ENCODE measurements around the gene HOXC6. TPM values are rescaled to one million over a fixed set of nuclear protein-coding genes. Genes with fewer than 3 reads are reported as not detected.

HOXC6 gene
- total and polyA plus RNA-seq, 10 of the 15 experiments (the other 5 are each of a cell fraction or from before 2014, with no cell fraction given): 0.02 to 0.55 (median 0.45) TPM; not detected in 4

- TF ChIP-seq, protein P1, sequence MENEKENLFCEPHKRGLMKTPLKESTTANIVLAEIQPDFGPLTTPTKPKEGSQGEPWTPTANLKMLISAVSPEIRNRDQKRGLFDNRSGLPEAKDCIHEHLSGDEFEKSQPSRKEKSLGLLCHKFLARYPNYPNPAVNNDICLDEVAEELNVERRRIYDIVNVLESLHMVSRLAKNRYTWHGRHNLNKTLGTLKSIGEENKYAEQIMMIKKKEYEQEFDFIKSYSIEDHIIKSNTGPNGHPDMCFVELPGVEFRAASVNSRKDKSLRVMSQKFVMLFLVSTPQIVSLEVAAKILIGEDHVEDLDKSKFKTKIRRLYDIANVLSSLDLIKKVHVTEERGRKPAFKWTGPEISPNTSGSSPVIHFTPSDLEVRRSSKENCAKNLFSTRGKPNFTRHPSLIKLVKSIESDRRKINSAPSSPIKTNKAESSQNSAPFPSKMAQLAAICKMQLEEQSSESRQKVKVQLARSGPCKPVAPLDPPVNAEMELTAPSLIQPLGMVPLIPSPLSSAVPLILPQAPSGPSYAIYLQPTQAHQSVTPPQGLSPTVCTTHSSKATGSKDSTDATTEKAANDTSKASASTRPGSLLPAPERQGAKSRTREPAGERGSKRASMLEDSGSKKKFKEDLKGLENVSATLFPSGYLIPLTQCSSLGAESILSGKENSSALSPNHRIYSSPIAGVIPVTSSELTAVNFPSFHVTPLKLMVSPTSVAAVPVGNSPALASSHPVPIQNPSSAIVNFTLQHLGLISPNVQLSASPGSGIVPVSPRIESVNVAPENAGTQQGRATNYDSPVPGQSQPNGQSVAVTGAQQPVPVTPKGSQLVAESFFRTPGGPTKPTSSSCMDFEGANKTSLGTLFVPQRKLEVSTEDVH (IDR thresholded peaks at IDR 0.05; ENCODE audit: low read depth, partially characterized antibody): no peak
- TF ChIP-seq CHD1 (IDR thresholded peaks at IDR 0.05; ENCODE audit: low read depth, low read length) (no peak), ZBTB40 (IDR thresholded peaks at IDR 0.05; ENCODE audit: borderline replicate concordance) (no peak), SMC3 (IDR thresholded peaks at IDR 0.05; ENCODE audit: borderline replicate concordance, low read length) (no peak), JUNB (IDR thresholded peaks at IDR 0.05) (no peak)
- TF ChIP-seq, protein P2, sequence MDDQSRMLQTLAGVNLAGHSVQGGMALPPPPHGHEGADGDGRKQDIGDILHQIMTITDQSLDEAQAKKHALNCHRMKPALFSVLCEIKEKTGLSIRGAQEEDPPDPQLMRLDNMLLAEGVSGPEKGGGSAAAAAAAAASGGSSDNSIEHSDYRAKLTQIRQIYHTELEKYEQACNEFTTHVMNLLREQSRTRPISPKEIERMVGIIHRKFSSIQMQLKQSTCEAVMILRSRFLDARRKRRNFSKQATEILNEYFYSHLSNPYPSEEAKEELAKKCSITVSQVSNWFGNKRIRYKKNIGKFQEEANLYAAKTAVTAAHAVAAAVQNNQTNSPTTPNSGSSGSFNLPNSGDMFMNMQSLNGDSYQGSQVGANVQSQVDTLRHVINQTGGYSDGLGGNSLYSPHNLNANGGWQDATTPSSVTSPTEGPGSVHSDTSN (IDR thresholded peaks at IDR 0.05; ENCODE audit: insufficient replicate concordance, low read depth, low read length): no peak
These were observed 38.2 kb downstream of the HOXC6 start (continued) for GRCh38 chr12:54066408-54066807.

Data from GM12878 (cell line).